Subcutaneous adipose tissue (tissue), 4 donors: Measurements from ENCODE around the gene KRTAP9-2. TPM values are rescaled to one million over a fixed set of nuclear protein-coding genes. Genes with fewer than 3 reads are reported as not detected.
"Not testable (repeated sequence)": the region's sequence is repeated elsewhere in the genome, so short reads cannot be mapped to it uniquely, and the experiment has no call there.

Source experiments
- total RNA-seq, 4 donors: library from RNA; depleted of rRNA; stranded (reverse); fragments of >200 nt; gene quantifications; one replicate each; pipeline ENCODE4 v1.1.0, GENCODE V29; 2016
- TF ChIP-seq, protein P1 (sequence below): fragments of 450-650 bp; IDR thresholded peaks from one replicate; pipeline ENCODE4 v1.5.1; 2016; ENCODE audit warnings: low read depth, mild to moderate bottlenecking, control low read depth, antibody characterized with exemption, moderate library complexity

KRTAP9-2 gene
- total RNA-seq, 4 donors from 2014 or later: not detected

DNA sequence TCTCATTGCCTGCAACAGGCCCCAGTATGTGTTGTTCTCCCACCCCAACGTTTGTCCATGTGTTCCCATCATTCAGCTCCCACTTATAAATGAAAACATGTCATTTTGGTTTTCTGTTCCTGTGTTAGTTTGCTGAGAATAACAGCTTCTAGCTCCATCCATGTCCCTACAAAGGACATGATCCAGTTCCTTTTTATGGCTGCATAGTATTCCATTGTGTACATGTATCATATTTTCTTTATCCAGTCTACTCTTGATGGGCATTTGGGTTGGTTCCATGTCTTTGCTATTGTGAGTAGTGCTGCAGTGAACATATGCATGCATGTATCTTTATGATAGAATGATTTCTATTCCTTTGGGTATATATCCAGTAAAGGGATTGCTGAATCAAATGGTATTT is 10.8 kb upstream of the KRTAP9-2 start:
- TF ChIP-seq, protein P1, sequence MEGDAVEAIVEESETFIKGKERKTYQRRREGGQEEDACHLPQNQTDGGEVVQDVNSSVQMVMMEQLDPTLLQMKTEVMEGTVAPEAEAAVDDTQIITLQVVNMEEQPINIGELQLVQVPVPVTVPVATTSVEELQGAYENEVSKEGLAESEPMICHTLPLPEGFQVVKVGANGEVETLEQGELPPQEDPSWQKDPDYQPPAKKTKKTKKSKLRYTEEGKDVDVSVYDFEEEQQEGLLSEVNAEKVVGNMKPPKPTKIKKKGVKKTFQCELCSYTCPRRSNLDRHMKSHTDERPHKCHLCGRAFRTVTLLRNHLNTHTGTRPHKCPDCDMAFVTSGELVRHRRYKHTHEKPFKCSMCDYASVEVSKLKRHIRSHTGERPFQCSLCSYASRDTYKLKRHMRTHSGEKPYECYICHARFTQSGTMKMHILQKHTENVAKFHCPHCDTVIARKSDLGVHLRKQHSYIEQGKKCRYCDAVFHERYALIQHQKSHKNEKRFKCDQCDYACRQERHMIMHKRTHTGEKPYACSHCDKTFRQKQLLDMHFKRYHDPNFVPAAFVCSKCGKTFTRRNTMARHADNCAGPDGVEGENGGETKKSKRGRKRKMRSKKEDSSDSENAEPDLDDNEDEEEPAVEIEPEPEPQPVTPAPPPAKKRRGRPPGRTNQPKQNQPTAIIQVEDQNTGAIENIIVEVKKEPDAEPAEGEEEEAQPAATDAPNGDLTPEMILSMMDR: no peak

DNA sequence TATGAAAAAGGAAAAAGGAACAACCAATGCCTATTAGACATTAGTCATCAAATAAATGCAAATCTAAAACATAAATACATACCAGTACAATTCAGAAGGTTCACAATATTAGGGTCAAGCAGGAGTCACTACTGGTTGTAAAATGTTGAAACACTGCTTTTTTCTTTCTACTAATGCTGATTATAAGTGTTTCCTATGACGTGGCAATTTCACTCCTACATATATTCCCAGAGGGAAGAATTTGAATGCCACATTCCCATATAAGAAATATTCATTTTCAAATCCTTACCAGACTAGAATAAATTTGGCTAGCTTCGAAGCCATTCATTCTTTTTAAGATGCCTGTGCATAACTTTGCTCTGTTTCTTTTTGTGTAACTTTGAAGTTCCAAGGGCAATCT is 2.6 kb upstream of the KRTAP9-2 start:
- TF ChIP-seq, protein P1: no peak

DNA sequence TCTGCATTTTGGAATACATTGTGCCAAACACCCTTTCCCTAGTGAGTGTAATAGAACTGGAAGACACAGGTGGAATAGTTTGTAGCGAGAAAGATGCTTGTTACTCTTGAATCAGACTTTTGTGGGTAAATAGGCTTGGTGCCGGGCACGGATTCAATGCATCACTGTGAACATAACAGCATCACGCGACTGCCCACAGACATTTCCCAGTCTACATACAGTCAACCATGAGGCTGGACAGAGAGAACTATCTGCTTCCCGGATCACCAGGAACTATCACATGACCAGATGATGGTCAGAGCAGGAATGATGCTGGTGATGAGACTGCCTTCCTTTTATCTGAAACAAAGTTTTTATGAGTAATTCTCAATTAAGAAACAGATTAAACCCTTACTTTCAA is 397 bp upstream of the KRTAP9-2 start:
- TF ChIP-seq, protein P1: no peak

DNA sequence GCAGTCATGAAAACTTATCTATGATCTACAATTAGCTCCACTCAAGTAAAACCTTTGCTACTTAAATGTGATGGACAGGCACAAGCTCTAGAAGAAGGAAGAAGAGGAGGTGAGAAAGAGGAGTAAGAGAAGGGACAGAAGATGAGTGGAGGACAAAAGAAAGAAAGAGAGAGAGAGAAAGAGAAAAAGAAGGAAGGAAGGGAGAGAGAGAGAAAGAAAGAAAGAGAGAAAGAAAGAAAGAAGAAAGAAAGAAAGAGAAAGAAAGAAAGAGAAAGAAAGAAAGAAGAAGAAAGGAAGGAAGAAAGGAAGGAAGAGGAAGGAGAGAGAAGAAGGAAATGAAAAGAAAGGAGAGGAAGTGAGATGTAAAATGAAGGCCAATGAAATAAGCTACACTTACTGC is 3.6 kb downstream of the KRTAP9-2 start:
- TF ChIP-seq, protein P1: no peak

DNA sequence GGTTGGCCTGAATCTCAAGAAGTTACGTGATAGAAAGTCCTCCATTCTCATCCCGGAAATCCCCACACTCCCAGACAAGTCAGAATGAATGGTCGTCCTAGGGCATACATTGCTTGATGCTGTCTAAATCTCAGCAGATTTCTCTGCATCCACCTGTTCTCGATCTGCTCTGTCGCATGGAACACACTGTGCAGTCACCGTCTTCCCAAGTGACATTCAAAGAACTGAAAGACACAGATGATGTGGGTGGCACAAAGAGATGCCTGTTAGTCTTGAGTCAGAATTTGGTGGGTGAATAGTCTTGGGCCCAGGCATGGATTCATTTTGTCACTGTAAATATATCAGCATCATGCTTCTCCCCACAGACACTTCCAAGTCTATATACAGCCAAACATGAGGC is 5.3 kb downstream of the KRTAP9-2 start:
- TF ChIP-seq, protein P1: no peak

DNA sequence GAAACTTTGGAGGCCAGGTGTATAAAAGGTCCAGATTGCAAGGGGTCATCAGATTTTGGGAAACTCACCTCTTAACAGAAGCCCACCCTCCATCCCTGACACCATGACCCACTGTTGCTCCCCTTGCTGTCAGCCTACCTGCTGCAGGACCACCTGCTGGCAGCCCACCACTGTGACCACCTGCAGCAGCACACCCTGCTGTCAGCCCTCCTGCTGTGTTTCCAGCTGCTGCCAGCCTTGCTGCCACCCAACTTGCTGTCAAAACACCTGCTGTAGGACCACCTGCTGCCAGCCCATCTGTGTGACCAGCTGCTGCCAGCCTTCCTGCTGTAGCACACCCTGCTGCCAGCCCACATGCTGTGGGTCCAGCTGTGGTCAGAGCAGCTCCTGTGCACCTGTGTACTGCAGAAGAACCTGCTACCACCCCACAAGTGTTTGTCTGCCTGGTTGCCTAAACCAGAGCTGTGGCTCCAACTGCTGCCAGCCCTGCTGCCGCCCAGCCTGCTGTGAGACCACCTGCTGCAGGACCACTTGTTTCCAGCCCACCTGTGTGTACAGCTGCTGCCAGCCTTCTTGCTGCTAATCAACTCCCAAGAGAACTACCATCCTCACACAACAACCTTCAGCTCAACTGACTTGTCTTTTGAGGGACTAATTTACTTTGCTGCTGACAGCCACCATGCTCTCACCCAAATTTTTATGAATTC is 6.1 kb downstream of the KRTAP9-2 start, which contains the start of gene KRTAP9-3:
Gene KRTAP9-3 (plus strand): TSS at position 51 of the 707 bp plus-strand sequence. CDS start 53 bp downstream, at position 104.
- TF ChIP-seq, protein P1: not testable (repeated sequence)

DNA sequence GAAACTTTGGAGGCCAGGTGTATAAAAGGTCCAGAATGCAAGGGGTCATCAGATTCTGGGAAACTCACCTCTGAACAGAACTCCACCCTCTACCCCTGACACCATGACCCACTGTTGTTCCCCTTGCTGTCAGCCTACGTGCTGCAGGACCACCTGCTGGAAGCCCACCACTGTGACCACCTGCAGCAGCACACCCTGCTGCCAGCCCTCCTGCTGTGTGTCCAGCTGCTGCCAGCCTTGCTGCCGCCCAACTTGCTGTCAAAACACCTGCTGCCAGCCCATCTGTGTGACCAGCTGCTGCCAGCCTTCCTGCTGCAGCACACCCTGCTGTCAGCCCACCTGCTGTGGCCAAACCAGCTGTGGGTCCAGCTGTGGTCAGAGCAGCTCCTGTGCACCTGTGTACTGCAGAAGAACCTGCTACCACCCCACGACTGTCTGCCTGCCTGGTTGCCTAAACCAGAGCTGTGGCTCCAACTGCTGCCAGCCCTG is 11.5 kb downstream of the KRTAP9-2 start, which contains the start of gene KRTAP9-8:
Gene KRTAP9-8 (plus strand): TSS at position 51 of the 489 bp plus-strand sequence. CDS start 53 bp downstream, at position 104.
- TF ChIP-seq, protein P1: not testable (repeated sequence)
